Pancreas (tissue), 10 donors: ENCODE data around the gene SCN2A. TPM values are rescaled to one million over a fixed set of nuclear protein-coding genes. Genes with fewer than 3 reads are reported as not detected.

Experiments used
- ATAC-seq, 4 donors: fragments of 200-7000 bp; cut with Tn5 transposase; one replicate each; pipeline versions ENCODE4 v1.8.0 to v1.9.1; 2020; ENCODE audit warnings: mild to moderate bottlenecking in 4 of 4, moderate library complexity in 4 of 4
- DNase-seq, 6 donors: peaks; one replicate each; pipeline ENCODE4 v3.0.0-alpha.2; 2020
- FAIRE-seq: peaks from 2 replicates; lab custom pipeline; 2012; peaks lifted over from hg19 to GRCh38; lab: Jason Lieb, UNC
- H3K27ac ChIP-seq, 4 donors: fragments of 200-600 bp; sonication (generic); 1 replicate in 3 of 4; 2 replicates in 1 of 4; pipeline versions ENCODE4 v1.5.0 to v1.8.0; 2020
- H3K27me3 ChIP-seq, 4 donors: fragments of 200-600 bp; one replicate each; pipeline ENCODE4 v1.8.0; 2021
- H3K36me3 ChIP-seq, 3 donors: fragments of 200-600 bp; sonication (generic) in 1 of 3; one replicate each; pipeline versions ENCODE4 v1.5.0 to v1.8.0; 2020 to 2021
- H3K4me1 ChIP-seq, 3 donors: fragments of 200-600 bp; one replicate each; pipeline ENCODE4 v1.8.0; 2021
- H3K4me3 ChIP-seq, 4 donors: fragments of 200-600 bp; sonication (generic) in 2 of 4; one replicate each; pipeline versions ENCODE4 v1.5.0 to v1.8.0; 2020 to 2021
- H3K9me3 ChIP-seq, 4 donors: fragments of 200-600 bp; one replicate each; pipeline ENCODE4 v1.8.0; 2021
- CTCF ChIP-seq, 4 donors: fragments of 200-600 bp; sonication (generic) in 3 of 4; IDR thresholded peaks; one replicate each; pipeline versions ENCODE4 v1.5.0 to v1.8.0; 2021; ENCODE audit warnings: antibody characterized with exemption in 4 of 4
- WGBS, 2 donors: extraction: QIAGEN DNeasy Blood & Tissue Kit; methylation state at CpG; one replicate each; pipeline ENCODE4 v1.1.7; 2013; 5-methylcytosine and 5-hydroxymethylcytosine counted together
- intact Hi-C, 3 donors: fragments of 100-400 bp; cut with DNase I; formaldehyde crosslinking; loops; one replicate each; pipeline versions ENCODE4 v1.11.1 to v1.14.2; 2022
- polyA plus RNA-seq, 2 donors: library from polyadenylated mRNA; stranded (reverse); fragments of 200-250 nt; gene quantifications; one replicate each; pipeline ENCODE4 v1.2.3, GENCODE V29; 2013
- total RNA-seq, 6 donors: library from RNA; stranded (reverse); fragmentation: NEBNext Ultra II Directional in 4 of 6; extraction: Animal tissue kit (Norgen Biotek cat#: 25700) in 4 of 6; gene quantifications; one replicate each; pipeline versions ENCODE4 v1.2.1 to v1.2.4, GENCODE V29; 2021 to 2023
- donor health status: healthy with polysubstance abuse.
- donor health status: DM: no; HTN: no; CAD: no; lungs with moderate emphysema.
- donor health status: DM: no; HTN: no; CAD: no.
- donor health status: control.
- donor health status: control.
- donor health status: Bipolar disorder and iron deficiency.
- donor health status: DM: yes; HTN: yes; CAD: no.
- donor health status: DM: no; HTN: no; CAD: no.
- donor health status: DM: no; HTN: no; CAD: no.
- donor health status: DM: yes; HTN: yes; CAD: no.

Gene SCN2A
- total and polyA plus RNA-seq, 8 donors: 0.08 to 0.34 (median 0.19) TPM

- no peak for ATAC-seq
- no peaks in the 10 kb centered on the region for H3K9me3 ChIP-seq
- no peak overlapping the region for H3K4me3 ChIP-seq
- no peaks in the 10 kb centered on the region for H3K27me3 ChIP-seq
- no peaks in the 10 kb centered on the region for H3K36me3 ChIP-seq
- H3K4me1 ChIP-seq: no peaks in the 10 kb centered on the region
- no peak for FAIRE-seq
- intact Hi-C loops: loop anchor here in 1 of 3 donors (10.0 kb wide), 1 partner anchor 467 kb away; no protein-coding TSS in a partner anchor
- no peak for DNase-seq
- TF ChIP-seq CTCF (IDR thresholded peaks at IDR 0.05): no peak
- 60% methylated on average over 3 of the region's 3 CpGs for WGBS, 2 donors
- H3K27ac ChIP-seq: no peak overlapping the region
Observed at GRCh38 chr2:165408186-165408585, 169.0 kb downstream of the SCN2A start.

GRCh38 chr2:165410276-165410675 lies 171.1 kb downstream of the SCN2A start:
- TF ChIP-seq CTCF (IDR thresholded peaks at IDR 0.05): no peak
- H3K27me3 ChIP-seq: no peaks in the 10 kb centered on the region
- FAIRE-seq (no peak), ATAC-seq (no peak), DNase-seq (no peak)
- no peaks in the 10 kb centered on the region for H3K4me1 ChIP-seq
- no peak overlapping the region for H3K27ac ChIP-seq
- H3K36me3 ChIP-seq: no peaks in the 10 kb centered on the region
- intact Hi-C loops: no loop called here
- H3K9me3 ChIP-seq: no peaks in the 10 kb centered on the region
- H3K4me3 ChIP-seq: no peak overlapping the region

- ATAC-seq (no peak), DNase-seq (no peak), FAIRE-seq (no peak)
- intact Hi-C loops: no loop called here
- H3K4me1 ChIP-seq: no peaks in the 10 kb centered on the region
- H3K9me3 ChIP-seq: no peaks in the 10 kb centered on the region
- no peaks in the 10 kb centered on the region for H3K36me3 ChIP-seq
- H3K4me3 ChIP-seq: no peak overlapping the region
- H3K27me3 ChIP-seq: no peaks in the 10 kb centered on the region
- no peak overlapping the region for H3K27ac ChIP-seq
- TF ChIP-seq CTCF (IDR thresholded peaks at IDR 0.05): no peak
Observed at GRCh38 chr2:165414187-165414586, 175.0 kb downstream of the SCN2A start.

GRCh38 chr2:165417009-165417408 lies 177.8 kb downstream of the SCN2A start:
- Histone ChIP-seq H3K9me3 (no peaks in the 10 kb centered on the region), H3K4me1 (no peaks in the 10 kb centered on the region), H3K27me3 (no peaks in the 10 kb centered on the region), H3K36me3 (no peaks in the 10 kb centered on the region), H3K4me3 (no peak overlapping the region), H3K27ac (no peak overlapping the region)
- TF ChIP-seq CTCF (IDR thresholded peaks at IDR 0.05): no peak
- 96 to 100% methylated on average over 1 of the region's 1 CpG for WGBS, 2 donors
- intact Hi-C loops: no loop called here
- ATAC-seq (no peak), FAIRE-seq (no peak), DNase-seq (no peak)

- no peak overlapping the region for H3K4me3 ChIP-seq
- no peak overlapping the region for H3K27ac ChIP-seq
- no peak for TF ChIP-seq CTCF (IDR thresholded peaks at IDR 0.05)
- no peaks in the 10 kb centered on the region for H3K36me3 ChIP-seq
- DNase-seq: no peak
- no peaks in the 10 kb centered on the region for H3K9me3 ChIP-seq
- intact Hi-C loops: no loop called here
- no peaks in the 10 kb centered on the region for H3K27me3 ChIP-seq
- H3K4me1 ChIP-seq: no peaks in the 10 kb centered on the region
- ATAC-seq: no peak
- FAIRE-seq: no peak
Observed at GRCh38 chr2:165420231-165420630, 181.0 kb downstream of the SCN2A start.
